ENCODE data around the gene NCEH1.

DNA sequence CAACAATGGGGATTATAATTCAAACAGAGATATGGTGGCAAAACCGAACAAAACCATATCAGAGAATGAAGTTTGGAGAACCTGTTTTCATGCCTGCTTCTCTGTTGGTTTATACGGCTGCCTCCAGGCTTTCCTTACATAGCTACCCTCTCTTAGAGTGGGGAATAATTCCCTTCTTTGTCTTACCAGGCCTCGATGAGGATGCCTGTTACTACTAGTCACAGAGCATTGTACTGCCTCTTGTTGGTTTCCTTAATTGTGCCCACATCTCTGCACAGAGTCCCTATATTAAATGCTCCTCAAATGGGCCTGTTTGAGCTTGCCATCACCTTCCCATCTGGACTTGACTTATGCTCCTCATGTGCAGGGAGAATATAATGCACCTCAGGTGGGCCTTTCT lies 92.9 kb downstream of the NCEH1 start:
- TF ChIP-seq POLR2AphosphoS5 (IDR thresholded peaks at IDR 0.05; ENCODE audit: low read depth, low read length) (no peak), ZBTB1 (CRISPR knock-in tag; IDR thresholded peaks at IDR 0.05; ENCODE audit: borderline replicate concordance) (no peak), ZNF24 (IDR thresholded peaks at IDR 0.05) (no peak), ZNF510 (CRISPR knock-in tag; IDR thresholded peaks at IDR 0.05; ENCODE audit: low read depth) (no peak), BHLHE40 (IDR thresholded peaks at IDR 0.05; ENCODE audit: low read length) (no peak), ARHGAP35 (CRISPR knock-in tag; IDR thresholded peaks at IDR 0.05; ENCODE audit: borderline replicate concordance) (no peak), FOXA1 (IDR thresholded peaks at IDR 0.05) (no peak), FOXA1 (CRISPR knock-in tag; IDR thresholded peaks at IDR 0.05) (no peak)
- TF ChIP-seq, protein P1, sequence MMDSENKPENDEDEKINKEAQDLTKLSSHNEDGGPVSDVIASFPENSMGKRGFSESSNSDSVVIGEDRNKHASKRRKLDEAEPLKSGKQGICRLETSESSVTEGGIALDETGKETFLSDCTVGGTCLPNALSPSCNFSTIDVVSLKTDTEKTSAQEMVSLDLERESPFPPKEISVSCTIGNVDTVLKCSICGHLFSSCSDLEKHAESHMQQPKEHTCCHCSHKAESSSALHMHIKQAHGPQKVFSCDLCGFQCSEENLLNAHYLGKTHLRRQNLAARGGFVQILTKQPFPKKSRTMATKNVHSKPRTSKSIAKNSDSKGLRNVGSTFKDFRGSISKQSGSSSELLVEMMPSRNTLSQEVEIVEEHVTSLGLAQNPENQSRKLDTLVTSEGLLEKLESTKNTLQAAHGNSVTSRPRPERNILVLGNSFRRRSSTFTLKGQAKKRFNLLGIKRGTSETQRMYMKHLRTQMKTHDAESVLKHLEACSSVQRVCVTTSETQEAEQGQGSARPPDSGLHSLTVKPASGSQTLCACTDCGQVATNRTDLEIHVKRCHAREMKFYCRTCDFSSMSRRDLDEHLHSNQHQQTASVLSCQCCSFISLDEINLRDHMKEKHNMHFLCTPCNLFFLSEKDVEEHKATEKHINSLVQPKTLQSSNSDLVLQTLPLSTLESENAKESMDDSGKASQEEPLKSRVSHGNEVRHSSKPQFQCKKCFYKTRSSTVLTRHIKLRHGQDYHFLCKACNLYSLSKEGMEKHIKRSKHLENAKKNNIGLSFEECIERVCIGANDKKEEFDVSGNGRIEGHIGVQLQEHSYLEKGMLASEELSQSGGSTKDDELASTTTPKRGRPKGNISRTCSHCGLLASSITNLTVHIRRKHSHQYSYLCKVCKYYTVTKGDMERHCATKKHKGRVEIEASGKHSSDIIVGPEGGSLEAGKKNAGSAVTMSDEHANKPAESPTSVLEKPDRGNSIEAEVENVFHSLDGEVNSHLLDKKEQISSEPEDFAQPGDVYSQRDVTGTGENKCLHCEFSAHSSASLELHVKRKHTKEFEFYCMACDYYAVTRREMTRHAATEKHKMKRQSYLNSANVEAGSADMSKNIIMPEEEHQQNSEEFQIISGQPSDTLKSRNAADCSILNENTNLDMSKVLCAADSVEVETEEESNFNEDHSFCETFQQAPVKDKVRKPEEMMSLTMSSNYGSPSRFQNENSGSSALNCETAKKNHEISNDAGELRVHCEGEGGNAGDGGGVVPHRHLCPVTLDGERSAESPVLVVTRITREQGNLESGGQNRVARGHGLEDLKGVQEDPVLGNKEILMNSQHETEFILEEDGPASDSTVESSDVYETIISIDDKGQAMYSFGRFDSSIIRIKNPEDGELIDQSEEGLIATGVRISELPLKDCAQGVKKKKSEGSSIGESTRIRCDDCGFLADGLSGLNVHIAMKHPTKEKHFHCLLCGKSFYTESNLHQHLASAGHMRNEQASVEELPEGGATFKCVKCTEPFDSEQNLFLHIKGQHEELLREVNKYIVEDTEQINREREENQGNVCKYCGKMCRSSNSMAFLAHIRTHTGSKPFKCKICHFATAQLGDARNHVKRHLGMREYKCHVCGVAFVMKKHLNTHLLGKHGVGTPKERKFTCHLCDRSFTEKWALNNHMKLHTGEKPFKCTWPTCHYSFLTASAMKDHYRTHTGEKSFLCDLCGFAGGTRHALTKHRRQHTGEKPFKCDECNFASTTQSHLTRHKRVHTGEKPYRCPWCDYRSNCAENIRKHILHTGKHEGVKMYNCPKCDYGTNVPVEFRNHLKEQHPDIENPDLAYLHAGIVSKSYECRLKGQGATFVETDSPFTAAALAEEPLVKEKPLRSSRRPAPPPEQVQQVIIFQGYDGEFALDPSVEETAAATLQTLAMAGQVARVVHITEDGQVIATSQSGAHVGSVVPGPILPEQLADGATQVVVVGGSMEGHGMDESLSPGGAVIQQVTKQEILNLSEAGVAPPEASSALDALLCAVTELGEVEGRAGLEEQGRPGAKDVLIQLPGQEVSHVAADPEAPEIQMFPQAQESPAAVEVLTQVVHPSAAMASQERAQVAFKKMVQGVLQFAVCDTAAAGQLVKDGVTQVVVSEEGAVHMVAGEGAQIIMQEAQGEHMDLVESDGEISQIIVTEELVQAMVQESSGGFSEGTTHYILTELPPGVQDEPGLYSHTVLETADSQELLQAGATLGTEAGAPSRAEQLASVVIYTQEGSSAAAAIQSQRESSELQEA (CRISPR knock-in tag; IDR thresholded peaks at IDR 0.05; ENCODE audit: not compliant biosample characterization): no peak
